Peyer's patch (tissue), 4 donors: Measurements from ENCODE around the gene PM20D1.

Experiments
- POLR2A ChIP-seq, 2 donors: fragments of 450-650 bp; IDR thresholded peaks; one replicate each; pipeline ENCODE4 v1.5.1; 2017; ENCODE audit warnings: antibody characterized with exemption in 2 of 2, mild to moderate bottlenecking in 2 of 2, moderate library complexity in 2 of 2
- TF ChIP-seq, protein P1 (sequence below), 6 experiments: fragments of 450-650 bp in 4 of 6; fragments of 200-600 bp in 2 of 6; sonication (generic) in 1 of 6; IDR thresholded peaks; one replicate each; pipeline ENCODE4 v1.5.1; 2017 to 2019; ENCODE audit warnings: antibody characterized with exemption in 6 of 6, mild to moderate bottlenecking in 3 of 6, moderate library complexity in 1 of 6

DNA sequence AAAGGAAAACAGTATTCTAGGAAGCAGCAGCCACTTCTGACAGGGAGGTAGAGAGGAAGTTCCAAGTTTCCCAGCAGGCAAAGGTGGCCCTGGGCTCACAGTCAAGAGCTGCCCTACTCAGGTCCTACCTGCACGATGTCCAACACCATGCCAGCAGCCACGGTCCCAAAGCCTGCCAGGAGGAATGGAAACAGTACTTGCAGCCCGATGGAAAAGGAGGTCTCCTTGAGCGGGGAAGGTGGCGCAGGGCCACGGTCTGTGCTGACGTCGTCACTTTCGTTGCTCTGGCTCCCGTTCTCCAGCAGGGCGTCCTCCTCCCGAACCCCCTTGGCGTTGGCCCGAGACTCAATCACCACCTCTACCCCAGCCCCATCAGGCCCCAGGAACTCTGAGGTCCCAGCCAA, 40.0 kb downstream of the PM20D1 start:
- TF ChIP-seq, protein P1, sequence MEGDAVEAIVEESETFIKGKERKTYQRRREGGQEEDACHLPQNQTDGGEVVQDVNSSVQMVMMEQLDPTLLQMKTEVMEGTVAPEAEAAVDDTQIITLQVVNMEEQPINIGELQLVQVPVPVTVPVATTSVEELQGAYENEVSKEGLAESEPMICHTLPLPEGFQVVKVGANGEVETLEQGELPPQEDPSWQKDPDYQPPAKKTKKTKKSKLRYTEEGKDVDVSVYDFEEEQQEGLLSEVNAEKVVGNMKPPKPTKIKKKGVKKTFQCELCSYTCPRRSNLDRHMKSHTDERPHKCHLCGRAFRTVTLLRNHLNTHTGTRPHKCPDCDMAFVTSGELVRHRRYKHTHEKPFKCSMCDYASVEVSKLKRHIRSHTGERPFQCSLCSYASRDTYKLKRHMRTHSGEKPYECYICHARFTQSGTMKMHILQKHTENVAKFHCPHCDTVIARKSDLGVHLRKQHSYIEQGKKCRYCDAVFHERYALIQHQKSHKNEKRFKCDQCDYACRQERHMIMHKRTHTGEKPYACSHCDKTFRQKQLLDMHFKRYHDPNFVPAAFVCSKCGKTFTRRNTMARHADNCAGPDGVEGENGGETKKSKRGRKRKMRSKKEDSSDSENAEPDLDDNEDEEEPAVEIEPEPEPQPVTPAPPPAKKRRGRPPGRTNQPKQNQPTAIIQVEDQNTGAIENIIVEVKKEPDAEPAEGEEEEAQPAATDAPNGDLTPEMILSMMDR (IDR thresholded peaks at IDR 0.05) = no peak
- TF ChIP-seq POLR2A (IDR thresholded peaks at IDR 0.05) = no peak
